ENCODE results near the gene POU6F2. TPM values are rescaled to one million over a fixed set of nuclear protein-coding genes. Genes with fewer than 3 reads are reported as not detected.

POU6F2 gene
- total and polyA plus RNA-seq, 9 of the 15 experiments (the other 6 are each of a cell fraction or from before 2014, with no cell fraction given) = 0.29 to 1.5 (median 0.96) TPM

DNA sequence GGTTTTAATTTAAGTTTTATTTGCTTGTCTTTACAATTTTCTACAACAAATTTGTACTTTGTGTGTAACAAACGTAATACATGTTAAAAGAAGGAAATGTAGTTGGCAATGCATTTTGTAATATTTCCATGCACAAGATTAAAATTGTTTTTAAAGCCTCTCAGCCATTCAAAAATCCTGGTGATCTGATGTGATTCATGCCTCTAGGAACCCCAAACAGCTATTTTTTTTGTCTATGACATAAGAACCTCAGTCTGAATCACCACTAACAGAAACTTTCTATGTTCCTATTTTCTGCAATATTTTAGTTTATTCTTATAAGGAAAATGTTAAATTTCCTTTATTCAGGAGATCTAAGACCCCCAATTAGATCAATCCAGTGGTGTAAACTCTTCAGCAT, 405.4 kb downstream of the POU6F2 start (continued):
- TF ChIP-seq, protein P1, sequence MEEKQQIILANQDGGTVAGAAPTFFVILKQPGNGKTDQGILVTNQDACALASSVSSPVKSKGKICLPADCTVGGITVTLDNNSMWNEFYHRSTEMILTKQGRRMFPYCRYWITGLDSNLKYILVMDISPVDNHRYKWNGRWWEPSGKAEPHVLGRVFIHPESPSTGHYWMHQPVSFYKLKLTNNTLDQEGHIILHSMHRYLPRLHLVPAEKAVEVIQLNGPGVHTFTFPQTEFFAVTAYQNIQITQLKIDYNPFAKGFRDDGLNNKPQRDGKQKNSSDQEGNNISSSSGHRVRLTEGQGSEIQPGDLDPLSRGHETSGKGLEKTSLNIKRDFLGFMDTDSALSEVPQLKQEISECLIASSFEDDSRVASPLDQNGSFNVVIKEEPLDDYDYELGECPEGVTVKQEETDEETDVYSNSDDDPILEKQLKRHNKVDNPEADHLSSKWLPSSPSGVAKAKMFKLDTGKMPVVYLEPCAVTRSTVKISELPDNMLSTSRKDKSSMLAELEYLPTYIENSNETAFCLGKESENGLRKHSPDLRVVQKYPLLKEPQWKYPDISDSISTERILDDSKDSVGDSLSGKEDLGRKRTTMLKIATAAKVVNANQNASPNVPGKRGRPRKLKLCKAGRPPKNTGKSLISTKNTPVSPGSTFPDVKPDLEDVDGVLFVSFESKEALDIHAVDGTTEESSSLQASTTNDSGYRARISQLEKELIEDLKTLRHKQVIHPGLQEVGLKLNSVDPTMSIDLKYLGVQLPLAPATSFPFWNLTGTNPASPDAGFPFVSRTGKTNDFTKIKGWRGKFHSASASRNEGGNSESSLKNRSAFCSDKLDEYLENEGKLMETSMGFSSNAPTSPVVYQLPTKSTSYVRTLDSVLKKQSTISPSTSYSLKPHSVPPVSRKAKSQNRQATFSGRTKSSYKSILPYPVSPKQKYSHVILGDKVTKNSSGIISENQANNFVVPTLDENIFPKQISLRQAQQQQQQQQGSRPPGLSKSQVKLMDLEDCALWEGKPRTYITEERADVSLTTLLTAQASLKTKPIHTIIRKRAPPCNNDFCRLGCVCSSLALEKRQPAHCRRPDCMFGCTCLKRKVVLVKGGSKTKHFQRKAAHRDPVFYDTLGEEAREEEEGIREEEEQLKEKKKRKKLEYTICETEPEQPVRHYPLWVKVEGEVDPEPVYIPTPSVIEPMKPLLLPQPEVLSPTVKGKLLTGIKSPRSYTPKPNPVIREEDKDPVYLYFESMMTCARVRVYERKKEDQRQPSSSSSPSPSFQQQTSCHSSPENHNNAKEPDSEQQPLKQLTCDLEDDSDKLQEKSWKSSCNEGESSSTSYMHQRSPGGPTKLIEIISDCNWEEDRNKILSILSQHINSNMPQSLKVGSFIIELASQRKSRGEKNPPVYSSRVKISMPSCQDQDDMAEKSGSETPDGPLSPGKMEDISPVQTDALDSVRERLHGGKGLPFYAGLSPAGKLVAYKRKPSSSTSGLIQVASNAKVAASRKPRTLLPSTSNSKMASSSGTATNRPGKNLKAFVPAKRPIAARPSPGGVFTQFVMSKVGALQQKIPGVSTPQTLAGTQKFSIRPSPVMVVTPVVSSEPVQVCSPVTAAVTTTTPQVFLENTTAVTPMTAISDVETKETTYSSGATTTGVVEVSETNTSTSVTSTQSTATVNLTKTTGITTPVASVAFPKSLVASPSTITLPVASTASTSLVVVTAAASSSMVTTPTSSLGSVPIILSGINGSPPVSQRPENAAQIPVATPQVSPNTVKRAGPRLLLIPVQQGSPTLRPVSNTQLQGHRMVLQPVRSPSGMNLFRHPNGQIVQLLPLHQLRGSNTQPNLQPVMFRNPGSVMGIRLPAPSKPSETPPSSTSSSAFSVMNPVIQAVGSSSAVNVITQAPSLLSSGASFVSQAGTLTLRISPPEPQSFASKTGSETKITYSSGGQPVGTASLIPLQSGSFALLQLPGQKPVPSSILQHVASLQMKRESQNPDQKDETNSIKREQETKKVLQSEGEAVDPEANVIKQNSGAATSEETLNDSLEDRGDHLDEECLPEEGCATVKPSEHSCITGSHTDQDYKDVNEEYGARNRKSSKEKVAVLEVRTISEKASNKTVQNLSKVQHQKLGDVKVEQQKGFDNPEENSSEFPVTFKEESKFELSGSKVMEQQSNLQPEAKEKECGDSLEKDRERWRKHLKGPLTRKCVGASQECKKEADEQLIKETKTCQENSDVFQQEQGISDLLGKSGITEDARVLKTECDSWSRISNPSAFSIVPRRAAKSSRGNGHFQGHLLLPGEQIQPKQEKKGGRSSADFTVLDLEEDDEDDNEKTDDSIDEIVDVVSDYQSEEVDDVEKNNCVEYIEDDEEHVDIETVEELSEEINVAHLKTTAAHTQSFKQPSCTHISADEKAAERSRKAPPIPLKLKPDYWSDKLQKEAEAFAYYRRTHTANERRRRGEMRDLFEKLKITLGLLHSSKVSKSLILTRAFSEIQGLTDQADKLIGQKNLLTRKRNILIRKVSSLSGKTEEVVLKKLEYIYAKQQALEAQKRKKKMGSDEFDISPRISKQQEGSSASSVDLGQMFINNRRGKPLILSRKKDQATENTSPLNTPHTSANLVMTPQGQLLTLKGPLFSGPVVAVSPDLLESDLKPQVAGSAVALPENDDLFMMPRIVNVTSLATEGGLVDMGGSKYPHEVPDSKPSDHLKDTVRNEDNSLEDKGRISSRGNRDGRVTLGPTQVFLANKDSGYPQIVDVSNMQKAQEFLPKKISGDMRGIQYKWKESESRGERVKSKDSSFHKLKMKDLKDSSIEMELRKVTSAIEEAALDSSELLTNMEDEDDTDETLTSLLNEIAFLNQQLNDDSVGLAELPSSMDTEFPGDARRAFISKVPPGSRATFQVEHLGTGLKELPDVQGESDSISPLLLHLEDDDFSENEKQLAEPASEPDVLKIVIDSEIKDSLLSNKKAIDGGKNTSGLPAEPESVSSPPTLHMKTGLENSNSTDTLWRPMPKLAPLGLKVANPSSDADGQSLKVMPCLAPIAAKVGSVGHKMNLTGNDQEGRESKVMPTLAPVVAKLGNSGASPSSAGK (IDR thresholded peaks at IDR 0.05) = no peak
- TF ChIP-seq ZNF79 (CRISPR knock-in tag; IDR thresholded peaks at IDR 0.05; ENCODE audit: low read depth) (no peak), GATAD2A (IDR thresholded peaks at IDR 0.05) (no peak), RB1 (IDR thresholded peaks at IDR 0.05; ENCODE audit: low read depth) (no peak), MCM5 (IDR thresholded peaks at IDR 0.05; ENCODE audit: low read depth) (no peak), HDAC1 (IDR thresholded peaks at IDR 0.05) (no peak), ZNF324 (CRISPR knock-in tag; IDR thresholded peaks at IDR 0.05) (no peak), HNRNPLL (IDR thresholded peaks at IDR 0.05; ENCODE audit: low read depth, low read length, poor library complexity, severe bottlenecking) (no peak)
- TF ChIP-seq, protein P2, sequence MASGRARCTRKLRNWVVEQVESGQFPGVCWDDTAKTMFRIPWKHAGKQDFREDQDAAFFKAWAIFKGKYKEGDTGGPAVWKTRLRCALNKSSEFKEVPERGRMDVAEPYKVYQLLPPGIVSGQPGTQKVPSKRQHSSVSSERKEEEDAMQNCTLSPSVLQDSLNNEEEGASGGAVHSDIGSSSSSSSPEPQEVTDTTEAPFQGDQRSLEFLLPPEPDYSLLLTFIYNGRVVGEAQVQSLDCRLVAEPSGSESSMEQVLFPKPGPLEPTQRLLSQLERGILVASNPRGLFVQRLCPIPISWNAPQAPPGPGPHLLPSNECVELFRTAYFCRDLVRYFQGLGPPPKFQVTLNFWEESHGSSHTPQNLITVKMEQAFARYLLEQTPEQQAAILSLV (tag; IDR thresholded peaks at IDR 0.05) = no peak
